Measurements from ENCODE around the gene ACO2.

- no peak for TF ChIP-seq CTCF (IDR thresholded peaks at IDR 0.05; ENCODE audit: low read depth, low read length, poor library complexity, severe bottlenecking)
- no peak for TF ChIP-seq EZH2phosphoT487 (IDR thresholded peaks at IDR 0.05; ENCODE audit: borderline replicate concordance, low read length)
Observed at GRCh38 chr22:41459431-41459830, 9.5 kb upstream of the ACO2 start.
